PFSK-1 (cell line): ENCODE results near the gene TARBP1.
A peak's percentile ranks its signal among the peaks of the same experiment; 100 is the strongest.

Source experiments
- FOXP2 ChIP-seq: optimal IDR thresholded peaks from 2 replicates; pipeline ENCODE3; 2011; ENCODE audit warnings: borderline replicate concordance, control low read depth, inconsistent platforms; ENCODE audit not compliant: insufficient read depth; ENCODE audit errors: extremely low read length, extremely low read depth
- POLR2AphosphoS5 ChIP-seq: IDR thresholded peaks from 2 replicates; pipeline ENCODE4 v1.6.1; 2012; ENCODE audit warnings: low read depth, mild to moderate bottlenecking, control low read depth, low read length, moderate library complexity
- SIN3A ChIP-seq: IDR thresholded peaks from 2 replicates; pipeline ENCODE4 v1.6.1; 2012; ENCODE audit warnings: mild to moderate bottlenecking, low read length, moderate library complexity, borderline replicate concordance; ENCODE audit not compliant: insufficient read depth
- TAF1 ChIP-seq: IDR thresholded peaks from 2 replicates; pipeline ENCODE4 v1.6.1; 2012; ENCODE audit warnings: low read length, control low read depth, borderline replicate concordance; ENCODE audit not compliant: insufficient read depth
- TF ChIP-seq, protein P1 (sequence below), 2 experiments: IDR thresholded peaks; 2 replicates each; pipeline versions ENCODE4 v1.6.1 to v1.8.0; 2011 to 2012; ENCODE audit warnings: low read depth in 2 of 2, low read length in 2 of 2, control low read depth in 1 of 2, inconsistent platforms in 1 of 2, mild to moderate bottlenecking in 1 of 2, moderate library complexity in 1 of 2; ENCODE audit not compliant: insufficient read depth in 1 of 2

The TARBP1 gene

DNA sequence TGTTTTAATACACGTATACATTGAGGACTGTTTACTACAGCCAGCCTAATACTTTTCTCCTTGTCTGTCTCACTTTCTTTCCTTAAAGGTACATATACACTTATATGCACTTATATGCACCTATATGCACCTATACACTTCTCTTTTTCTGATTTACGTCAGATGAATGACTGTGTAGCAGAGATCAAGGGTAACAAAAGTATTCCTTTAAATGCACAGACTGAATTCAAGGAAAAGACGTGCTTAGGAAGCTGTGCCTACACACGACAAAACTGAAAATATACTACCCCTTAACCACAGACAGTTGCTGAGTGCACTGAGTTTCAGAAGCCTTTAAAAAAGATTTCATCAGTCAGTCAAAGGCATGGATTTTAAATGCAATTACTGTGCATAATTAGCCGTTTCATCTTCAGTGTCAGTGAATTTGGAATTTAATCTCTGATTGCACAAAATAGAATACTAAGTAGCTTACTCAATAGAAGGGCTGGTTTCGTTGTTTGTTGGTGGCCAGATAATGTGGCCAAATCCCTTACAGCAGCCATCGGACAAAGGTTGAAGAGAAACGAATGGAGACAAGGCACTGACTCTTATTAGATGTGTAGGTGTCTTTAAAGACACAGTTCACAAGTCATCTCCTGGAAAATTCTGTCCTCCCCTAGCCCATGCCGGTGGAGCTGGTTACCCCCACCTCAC, 38.3 kb upstream of the TARBP1 start:
- TF ChIP-seq TAF1: no peak
- no peak for TF ChIP-seq SIN3A
- no peak for TF ChIP-seq POLR2AphosphoS5
- TF ChIP-seq, protein P1, sequence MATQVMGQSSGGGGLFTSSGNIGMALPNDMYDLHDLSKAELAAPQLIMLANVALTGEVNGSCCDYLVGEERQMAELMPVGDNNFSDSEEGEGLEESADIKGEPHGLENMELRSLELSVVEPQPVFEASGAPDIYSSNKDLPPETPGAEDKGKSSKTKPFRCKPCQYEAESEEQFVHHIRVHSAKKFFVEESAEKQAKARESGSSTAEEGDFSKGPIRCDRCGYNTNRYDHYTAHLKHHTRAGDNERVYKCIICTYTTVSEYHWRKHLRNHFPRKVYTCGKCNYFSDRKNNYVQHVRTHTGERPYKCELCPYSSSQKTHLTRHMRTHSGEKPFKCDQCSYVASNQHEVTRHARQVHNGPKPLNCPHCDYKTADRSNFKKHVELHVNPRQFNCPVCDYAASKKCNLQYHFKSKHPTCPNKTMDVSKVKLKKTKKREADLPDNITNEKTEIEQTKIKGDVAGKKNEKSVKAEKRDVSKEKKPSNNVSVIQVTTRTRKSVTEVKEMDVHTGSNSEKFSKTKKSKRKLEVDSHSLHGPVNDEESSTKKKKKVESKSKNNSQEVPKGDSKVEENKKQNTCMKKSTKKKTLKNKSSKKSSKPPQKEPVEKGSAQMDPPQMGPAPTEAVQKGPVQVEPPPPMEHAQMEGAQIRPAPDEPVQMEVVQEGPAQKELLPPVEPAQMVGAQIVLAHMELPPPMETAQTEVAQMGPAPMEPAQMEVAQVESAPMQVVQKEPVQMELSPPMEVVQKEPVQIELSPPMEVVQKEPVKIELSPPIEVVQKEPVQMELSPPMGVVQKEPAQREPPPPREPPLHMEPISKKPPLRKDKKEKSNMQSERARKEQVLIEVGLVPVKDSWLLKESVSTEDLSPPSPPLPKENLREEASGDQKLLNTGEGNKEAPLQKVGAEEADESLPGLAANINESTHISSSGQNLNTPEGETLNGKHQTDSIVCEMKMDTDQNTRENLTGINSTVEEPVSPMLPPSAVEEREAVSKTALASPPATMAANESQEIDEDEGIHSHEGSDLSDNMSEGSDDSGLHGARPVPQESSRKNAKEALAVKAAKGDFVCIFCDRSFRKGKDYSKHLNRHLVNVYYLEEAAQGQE (IDR thresholded peaks at IDR 0.05; ENCODE audit: insufficient read depth in 1 of 2, low read depth in 2 of 2, low read length in 2 of 2): no peak

DNA sequence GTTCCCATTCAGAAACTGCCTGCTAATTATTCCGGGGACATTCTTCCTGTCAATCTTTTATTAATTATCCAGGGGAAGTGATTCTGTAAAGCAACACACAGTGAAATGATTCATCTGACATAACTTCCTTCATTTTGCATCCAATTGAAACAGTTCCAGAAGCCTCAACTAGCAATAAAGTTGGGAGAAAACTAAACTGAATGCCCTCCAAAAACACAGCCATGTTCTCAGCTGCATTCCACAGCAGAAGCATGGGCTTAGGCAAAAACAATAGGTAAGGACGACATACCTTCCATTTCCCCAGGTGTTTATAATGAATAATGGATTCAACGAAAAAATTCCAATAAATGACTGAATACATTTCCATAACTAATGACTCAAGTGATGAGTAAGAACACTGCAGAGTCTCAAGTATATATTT, 36.9 kb upstream of the TARBP1 start:
- TF ChIP-seq FOXP2 (no peak), TAF1 (peak; percentile 16; the same call in 1 of the 2 replicates), POLR2AphosphoS5 (peak; percentile 39; the same call in 1 of the 2 replicates), SIN3A (peak; percentile 68; the same call in 1 of the 2 replicates)
- TF ChIP-seq, protein P1 (IDR thresholded peaks at IDR 0.05; ENCODE audit: insufficient read depth in 1 of 2, low read depth in 2 of 2, low read length in 2 of 2): no peak

DNA sequence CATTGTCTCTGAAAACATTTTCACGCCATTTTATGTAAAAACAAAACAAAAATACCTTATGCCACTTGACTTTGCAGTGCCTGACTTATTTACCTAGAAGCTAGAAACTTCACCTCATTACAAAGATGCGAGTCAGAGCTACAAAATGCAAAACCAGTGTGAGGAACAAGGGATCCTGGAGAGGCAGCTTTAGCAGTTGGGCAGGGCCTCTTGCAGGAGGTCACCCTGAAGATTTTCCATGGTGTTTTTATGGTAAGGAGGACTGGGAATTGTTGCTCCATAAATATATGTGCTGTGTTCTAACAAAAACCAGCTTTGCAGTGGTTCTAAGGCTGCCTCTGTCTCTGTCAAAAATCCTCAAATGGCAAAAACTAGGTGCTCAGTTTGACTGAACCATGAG, 36.4 kb upstream of the TARBP1 start:
- TF ChIP-seq, protein P1 (IDR thresholded peaks at IDR 0.05; ENCODE audit: insufficient read depth in 1 of 2, low read depth in 2 of 2, low read length in 2 of 2): no peak
- TF ChIP-seq POLR2AphosphoS5 (no peak), FOXP2 (no peak), TAF1 (no peak), SIN3A (no peak)

DNA sequence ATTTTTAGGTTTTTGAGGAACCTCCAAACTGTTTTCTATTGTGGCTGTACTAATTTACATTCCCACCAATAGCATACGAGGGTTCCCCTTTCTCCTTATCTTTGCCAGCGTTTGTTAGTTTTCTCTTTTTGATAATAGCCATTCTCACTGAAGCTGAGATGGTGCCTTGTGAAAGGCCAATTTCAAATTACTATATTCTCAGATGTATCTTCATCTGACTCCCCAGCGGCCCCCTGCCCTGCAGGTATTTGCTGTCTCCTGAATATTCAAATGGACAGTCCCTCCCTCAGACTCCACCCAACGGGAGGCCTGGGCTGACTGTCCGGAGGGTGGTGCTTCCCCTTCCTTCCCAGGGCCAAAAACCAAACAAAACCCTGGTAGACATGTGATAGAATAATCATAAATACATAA, 33.5 kb upstream of the TARBP1 start:
- no peak for TF ChIP-seq POLR2AphosphoS5

DNA sequence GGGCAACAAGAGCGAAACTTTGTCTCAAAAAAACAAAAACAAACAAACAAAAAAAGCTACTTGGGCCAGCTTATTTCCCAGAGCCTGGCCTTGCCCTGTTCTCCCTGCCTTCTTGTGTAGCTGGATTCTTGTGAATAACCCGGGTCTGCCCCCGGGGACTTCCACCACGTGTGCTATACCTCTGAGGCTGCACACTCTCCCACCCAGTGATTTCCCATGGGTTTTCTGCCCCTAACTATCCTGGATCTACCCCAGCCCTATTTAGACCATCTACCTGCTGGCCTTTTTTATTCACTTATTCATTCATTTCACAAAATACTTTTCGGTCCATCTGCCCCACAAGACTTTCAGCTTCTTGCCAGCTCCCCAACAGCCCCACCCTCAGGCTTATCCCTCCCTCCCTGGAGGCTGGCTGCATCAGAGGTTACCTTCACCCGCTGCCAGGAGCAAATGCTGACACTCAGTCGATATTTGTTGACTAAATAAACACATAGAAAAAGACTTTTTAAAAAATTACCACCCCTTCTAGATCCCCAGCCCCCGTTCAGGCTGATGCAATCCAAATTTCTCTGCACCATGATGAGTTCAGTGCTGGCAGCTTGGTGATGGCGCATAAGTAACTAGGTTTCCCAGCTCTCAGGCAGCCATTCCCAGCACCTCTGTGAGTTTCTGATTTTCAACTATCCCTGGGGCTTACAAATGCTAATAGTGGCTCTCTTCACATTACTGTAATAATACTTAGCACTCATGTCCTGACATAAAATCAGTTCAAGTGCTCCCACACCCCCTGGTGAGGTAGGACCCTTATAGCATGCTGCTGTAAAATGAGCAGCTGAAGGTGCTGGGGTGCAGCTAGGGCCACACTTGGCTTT, 30.7 kb upstream of the TARBP1 start:
- TF ChIP-seq SIN3A (no peak), TAF1 (no peak), POLR2AphosphoS5 (no peak), FOXP2 (no peak)
- TF ChIP-seq, protein P1 (IDR thresholded peaks at IDR 0.05; ENCODE audit: insufficient read depth in 1 of 2, low read depth in 2 of 2, low read length in 2 of 2): no peak
